ENCODE measurements around the gene ANKRD26.

Gene ANKRD26

DNA sequence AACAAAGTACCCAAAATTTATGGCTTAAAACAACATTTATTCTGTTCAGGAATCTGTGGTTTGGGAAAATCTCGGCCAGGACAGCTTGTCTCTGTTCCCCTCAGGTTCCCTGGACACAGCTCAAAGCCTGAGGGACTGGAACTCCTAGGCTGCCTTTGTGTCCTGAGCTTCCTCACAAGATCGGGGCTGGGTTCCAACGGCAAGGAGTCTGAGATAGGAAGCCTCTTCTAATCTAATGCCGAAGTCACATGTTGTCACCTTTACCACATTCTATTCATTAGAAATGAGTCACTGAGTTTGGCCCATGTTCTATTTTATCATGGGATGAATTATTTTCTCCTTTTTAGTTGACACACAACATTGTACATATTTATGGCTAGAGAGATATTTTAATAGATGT lies 80.5 kb downstream of the ANKRD26 start:
- no peak for DNase-seq

DNA sequence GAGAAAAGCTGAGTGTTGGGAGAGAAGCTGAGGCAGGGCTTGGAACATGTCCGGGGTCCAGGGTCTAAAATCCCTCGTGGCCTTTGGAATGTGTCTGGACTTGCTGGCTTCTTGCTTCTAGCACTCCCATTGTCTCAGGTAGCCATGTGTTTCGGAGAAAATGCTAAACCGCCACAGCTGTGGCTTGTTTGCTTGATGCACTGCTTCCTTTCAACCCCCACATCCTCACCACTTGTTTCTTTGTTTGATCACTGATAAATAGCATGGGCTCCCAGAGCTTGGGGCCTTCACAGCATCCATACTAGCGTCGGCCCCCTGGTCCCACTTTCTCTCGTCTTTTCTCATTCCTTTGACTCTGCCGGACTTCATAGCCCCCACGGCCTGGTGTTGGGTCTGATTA lies 102.7 kb downstream of the ANKRD26 start:
- no peak for DNase-seq

DNA sequence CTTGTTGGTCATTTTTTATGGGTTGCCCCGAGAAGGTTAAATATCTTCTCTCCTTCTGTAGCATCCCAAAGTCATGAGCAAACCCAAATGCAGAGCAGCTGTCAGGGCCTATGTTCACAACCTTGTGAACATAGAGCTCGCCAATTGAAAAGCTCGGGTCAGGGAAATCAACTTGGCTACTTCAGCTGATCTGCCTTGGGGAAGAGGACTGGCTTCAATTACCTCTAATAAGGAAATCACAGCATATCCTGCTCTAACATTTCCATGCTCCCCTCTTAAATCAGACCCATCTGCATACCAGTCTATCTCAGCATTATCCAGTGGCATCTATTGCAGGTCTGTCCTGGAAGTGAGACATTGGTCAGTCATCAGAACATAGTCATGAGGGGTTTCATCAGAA lies 105.6 kb downstream of the ANKRD26 start:
- DNase-seq = no peak

DNA sequence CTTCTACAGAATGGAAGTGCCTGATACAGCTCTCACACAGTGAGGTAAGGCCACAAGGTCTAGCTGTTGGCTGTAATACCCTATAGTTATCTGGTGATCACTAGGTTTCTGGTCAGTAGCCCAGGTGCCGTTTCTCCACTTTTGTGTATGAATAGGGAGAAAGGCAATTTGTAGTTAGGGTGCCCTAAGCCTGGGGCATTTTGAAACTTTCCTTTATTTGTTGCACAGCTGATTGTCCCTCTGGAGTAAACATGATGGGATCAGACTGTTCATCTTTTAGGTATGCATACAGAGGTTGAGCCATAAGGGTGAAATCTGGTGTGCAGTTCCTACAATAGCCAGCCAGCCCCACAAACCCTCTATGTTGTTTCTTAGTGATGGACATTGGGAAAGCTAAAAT lies 112.4 kb downstream of the ANKRD26 start:
- DNase-seq = no peak

DNA sequence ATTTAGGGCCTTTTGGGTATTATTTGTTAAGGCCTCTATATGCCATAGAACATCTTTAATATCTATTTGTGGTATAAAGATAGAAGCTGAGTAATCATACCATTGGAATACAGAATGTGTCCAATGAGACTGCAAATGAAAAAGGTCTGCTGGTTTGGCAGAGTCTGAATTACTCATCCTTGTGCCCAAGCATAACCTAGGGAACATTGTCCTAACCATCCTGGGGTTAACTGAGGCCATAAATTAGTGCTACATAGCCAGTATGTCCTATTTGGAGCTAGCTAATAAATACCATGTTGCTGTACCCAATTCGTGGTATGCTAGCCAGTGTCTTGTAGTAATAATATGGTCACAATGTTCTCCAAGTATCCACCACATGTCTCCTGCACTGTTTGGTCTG lies 117.1 kb downstream of the ANKRD26 start:
- no peak for DNase-seq

DNA sequence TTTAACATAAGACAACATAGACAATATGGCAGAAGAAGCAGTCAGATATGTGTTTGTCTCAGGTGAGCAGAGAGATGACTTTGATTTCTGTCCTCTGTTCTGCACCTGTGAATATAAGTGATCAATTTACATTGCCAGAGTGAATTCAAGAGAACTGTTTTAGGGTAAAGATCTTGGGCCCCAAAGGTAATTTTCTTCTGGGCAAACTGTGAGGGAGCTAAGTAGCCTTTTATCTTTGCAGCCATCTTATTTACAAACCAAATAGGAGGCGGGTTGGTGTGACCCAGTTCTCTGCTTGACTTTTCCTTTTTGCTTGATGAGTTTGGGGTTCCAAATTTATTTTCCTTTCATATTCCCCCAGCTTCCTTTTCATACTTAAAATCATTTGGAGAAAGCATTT lies 118.2 kb downstream of the ANKRD26 start:
- DNase-seq = no peak

DNA sequence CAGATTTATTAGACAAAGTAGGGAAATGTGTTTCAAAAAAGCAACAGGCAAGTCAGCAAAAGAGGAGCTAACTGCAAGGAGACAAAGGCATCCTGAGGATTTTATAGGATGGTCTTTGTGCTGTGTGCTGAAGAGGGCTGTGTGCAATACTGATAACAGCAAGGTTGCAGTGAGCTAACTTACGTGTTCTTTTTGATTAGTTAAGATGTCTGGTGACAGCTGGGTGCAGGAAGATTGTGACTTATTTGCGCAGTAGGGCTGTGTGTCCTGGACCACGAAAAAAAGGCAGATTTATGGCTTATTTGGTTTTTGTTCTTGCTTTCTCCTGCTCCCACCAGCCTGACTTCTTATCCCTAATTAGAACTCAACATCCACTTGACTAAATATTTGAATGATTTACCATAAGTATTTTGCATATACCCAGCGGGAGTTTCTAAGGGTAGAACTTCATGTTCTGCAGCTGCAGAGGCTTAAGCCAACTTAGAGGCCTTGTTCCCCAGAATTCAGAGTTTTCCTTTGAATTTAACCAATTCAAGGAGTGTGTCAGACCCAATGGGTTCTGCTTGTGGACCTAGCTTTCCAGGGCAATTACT lies 119.0 kb downstream of the ANKRD26 start:
- no peak for DNase-seq

DNA sequence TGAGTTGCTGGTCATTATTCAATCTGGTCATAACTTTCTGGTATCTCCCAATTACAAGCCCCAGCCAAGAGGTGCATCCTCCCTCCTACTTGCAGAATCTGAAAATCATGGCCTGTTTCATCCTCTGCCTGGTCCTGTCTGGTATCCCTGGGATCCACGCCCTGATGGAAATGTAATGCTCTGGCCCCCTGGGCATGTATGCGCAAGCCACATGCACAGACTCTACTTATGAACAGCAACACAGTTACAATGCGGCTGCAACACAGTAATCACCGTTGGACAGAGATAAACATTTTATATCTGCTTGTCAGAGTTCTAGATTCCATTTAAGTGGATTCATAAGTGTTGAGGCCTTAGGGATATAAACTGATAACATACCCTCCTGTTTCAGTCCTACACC lies 121.8 kb downstream of the ANKRD26 start:
- no peak for DNase-seq

DNA sequence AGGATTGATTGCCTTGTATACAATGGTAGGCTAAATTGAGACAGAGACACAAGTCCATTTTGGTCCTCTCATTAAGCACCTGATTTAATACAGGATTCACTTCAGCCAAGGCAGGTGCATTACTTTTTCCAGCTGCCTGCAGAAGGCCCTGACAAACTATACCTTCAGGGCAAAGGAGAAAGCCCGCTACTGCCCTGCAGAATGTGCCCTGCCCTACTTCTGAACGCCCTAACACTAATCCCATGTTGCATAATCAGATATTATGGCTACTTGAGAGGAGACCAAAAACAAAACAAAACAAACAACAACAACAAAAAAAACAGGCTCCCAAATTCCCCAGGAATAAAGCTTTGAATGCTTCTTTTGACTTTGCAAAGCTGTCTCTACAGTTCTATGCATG lies 122.7 kb downstream of the ANKRD26 start:
- no peak for DNase-seq

DNA sequence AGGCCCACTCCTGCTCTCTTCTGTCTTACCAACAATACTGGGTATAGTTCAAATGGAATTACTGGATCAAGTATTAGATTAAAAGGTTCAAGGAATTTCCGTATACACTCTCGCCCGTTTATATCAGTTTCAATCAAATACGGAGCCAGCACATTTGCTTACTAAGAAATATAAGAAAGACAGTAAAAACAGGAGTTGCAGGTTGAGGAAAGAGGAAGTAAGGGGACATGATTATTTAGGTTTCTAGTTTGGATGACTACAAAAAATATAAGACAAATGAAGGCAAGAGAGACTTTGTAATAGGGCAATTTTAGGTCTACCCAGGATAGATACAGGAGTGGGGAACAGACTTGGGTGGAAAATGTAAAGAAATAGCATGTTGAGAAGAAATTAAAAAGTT lies 129.6 kb downstream of the ANKRD26 start:
- DNase-seq = no peak

DNA sequence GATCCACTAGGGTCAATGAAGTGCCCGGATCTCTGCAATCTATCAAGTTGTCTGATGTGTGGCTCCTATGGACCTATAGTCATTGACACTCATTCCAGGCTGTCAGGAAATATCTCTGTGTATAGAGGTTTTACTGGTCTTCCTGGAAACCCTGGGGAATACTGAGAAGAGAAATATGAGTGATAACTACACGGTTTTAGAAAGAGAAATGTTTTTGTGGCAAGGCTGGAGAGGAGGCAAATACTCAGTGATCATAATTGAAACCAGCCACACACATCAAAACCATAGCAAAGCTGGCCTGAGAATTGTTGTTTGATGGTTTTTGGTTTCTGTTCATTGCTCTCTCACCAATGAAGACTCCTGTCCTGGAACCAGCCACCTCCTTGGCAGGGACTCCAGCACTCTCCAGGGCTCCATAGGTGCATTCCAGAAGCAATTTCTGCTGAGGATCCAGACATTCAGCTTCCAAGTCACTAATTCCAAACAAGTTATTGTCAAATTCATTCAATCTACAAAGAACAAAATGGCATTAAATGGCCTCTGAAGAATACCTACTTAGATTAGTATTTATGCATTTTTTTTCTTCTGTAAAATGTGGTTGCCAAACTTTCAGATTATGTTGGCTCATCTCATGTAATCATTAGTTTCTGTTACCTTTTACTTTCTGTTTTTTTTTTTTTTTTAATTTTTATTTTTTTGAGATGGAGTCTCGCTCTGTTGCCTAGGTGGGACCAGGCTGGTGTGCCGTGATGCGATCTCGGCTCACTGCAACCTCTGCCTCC lies 131.0 kb downstream of the ANKRD26 start:
- DNase-seq = no peak

DNA sequence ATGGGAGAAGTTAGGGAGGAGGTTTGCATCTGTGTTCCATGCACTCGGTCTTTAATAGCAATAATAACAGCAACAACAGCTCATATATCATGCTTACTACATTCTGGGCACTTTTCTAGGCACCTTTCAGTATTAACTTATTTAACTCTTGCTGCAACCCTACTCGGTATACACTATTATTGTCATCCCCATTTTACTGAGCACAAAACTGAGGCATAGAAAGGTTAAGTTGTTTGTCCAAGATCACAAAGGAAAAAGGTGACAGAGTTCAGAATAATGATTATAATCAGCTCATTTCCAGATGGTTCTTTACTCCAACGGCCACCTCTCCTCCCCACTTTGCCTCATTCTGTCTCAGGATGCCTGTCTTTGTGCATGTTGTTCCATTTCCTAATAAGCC lies 137.5 kb downstream of the ANKRD26 start:
- no peak for DNase-seq

DNA sequence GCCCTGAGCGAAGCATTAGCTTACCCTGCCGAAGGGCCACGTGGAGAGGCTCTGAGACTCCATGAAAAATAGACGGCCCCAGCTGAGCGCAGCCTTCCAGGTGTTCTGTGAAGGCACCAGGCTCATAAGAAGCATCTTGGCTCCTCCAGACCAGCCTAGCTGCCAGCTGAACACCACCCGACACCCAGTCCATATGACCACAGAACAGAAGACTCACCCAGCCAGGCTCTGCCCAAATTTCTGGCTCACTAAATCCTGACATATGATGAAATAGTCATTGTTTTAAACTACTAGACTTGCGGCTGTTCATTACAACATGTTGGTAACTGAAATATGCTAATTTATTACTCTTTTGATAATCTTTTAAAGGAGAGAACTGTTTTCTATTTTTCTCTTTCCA lies 140.0 kb downstream of the ANKRD26 start:
- no peak for DNase-seq

DNA sequence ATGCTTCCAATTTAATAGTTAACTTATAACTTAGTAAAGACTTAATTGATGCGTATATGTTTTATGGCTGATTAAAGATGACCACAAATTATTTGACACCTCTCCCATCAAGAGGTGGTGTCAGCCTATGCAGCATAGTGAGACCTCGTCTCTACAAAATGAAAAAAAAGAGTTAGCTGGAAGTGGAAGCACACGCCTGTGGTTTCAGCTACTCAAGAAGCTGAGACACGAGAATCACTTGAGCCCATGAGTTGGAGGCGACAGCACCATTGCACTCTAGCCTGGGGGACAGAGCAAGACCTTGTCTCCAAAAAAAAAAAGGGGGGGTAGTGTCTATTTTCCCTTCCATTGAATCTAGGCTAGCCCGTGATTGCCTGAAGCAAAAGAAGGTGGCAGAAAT lies 140.5 kb downstream of the ANKRD26 start:
- no peak for DNase-seq
